Activated CD8-positive, alpha-beta T cell treated with anti-CD3 and anti-CD28 coated beads for 36 hours (primary cell): Measurements from ENCODE around the gene ACTL8. TPM values are rescaled to one million over a fixed set of nuclear protein-coding genes. Genes with fewer than 3 reads are reported as not detected.

Experiments
- ATAC-seq: fragments of 200-7000 bp; cut with Tn5 transposase; one replicate; pipeline ENCODE4 v1.10.0; 2021; ENCODE audit warnings: mild to moderate bottlenecking, moderate library complexity
- CTCF ChIA-PET: fragments of 350-600 bp; sonication (Branson Sonifier 250); formaldehyde crosslinking; loops from one replicate; lab custom pipeline; 2021; ENCODE audit warnings: antibody characterized with exemption; lab: Charles Lee
- POLR2A ChIA-PET: fragments of 350-600 bp; sonication (Branson Sonifier 250); formaldehyde crosslinking; loops from one replicate; lab custom pipeline; 2021; ENCODE audit warnings: antibody characterized with exemption; lab: Charles Lee
- DNase-seq: peaks from one replicate; pipeline ENCODE4 v3.0.0-alpha.2; 2020
- H3K27ac Mint-ChIP-seq: one replicate; pipeline ENCODE4 v1.8.0; 2021; ENCODE audit warnings: mild to moderate bottlenecking, mixed read lengths
- H3K27me3 Mint-ChIP-seq: one replicate; pipeline ENCODE4 v1.8.0; 2021; ENCODE audit warnings: mixed read lengths
- H3K36me3 Mint-ChIP-seq: one replicate; pipeline ENCODE4 v1.8.0; 2021; ENCODE audit warnings: low read depth, mixed read lengths
- H3K4me1 Mint-ChIP-seq: one replicate; pipeline ENCODE4 v1.8.0; 2021; ENCODE audit warnings: low read depth, mixed read lengths
- H3K4me3 Mint-ChIP-seq: one replicate; pipeline ENCODE4 v1.8.0; 2021; ENCODE audit warnings: mild to moderate bottlenecking, moderate library complexity, mixed read lengths
- H3K9me3 Mint-ChIP-seq: one replicate; pipeline ENCODE4 v1.8.0; 2021; ENCODE audit warnings: mixed read lengths
- CTCF ChIP-seq: fragments of 200-600 bp; IDR thresholded peaks from one replicate; pipeline ENCODE4 v1.8.0; 2022; ENCODE audit warnings: antibody characterized with exemption, mild to moderate bottlenecking
- intact Hi-C: fragments of 100-400 bp; cut with micrococcal nuclease; formaldehyde crosslinking; loops from one replicate; pipeline ENCODE4 v1.10.0; 2022
- total RNA-seq, 2 experiments: library from RNA; stranded (reverse); gene quantifications; one replicate each; pipeline ENCODE4 v1.2.3, GENCODE V29; 2021

ACTL8 gene
- total RNA-seq, 2 experiments from 2014 or later, result not detected

DNA sequence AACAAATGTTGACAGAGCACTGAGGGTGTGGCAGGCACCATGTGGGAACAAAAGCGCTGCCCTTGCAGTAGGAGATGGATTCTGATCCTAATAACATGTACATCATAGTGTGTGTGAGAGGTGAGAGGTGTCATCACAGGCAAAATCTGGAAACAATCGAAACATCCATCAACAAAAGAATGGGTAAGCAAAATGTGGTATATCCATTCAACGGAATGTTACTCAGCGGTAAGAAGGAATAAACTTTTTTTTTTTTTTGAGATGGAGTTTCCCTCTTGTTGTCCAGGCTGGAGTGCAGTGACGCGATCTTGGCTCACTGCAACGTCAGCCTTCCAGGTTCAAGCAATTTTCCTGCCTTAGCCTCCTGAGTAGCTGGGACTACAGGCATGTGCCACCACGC is 112.3 kb downstream of the ACTL8 start:
- H3K27me3 Mint-ChIP-seq, result peaks cover 9% of the 10 kb centered on the region
- CTCF ChIA-PET, result no interaction called here
- no peaks in the 10 kb centered on the region for H3K4me1 Mint-ChIP-seq
- no peak for TF ChIP-seq CTCF
- peaks cover 2% of the 10 kb centered on the region for H3K9me3 Mint-ChIP-seq
- DNase-seq (no peak), ATAC-seq (no peak)
- POLR2A ChIA-PET, result no interaction called here
- H3K36me3 Mint-ChIP-seq, result no peaks in the 10 kb centered on the region
- intact Hi-C loops, result no loop called here
- no peak overlapping the region for H3K27ac Mint-ChIP-seq
- H3K4me3 Mint-ChIP-seq, result no peak overlapping the region

GRCh38 chr1:17869815-17870214 is 114.7 kb downstream of the ACTL8 start:
- CTCF ChIA-PET, result no interaction called here

GRCh38 chr1:17870679-17871078 is 115.5 kb downstream of the ACTL8 start:
- intact Hi-C loops, result no loop called here
- Mint-ChIP-seq H3K4me1 (no peaks in the 10 kb centered on the region), H3K36me3 (no peaks in the 10 kb centered on the region), H3K27me3 (peaks cover 10% of the 10 kb centered on the region), H3K4me3 (no peak overlapping the region), H3K27ac (no peak overlapping the region), H3K9me3 (peaks cover 2% of the 10 kb centered on the region)
- TF ChIP-seq CTCF, result no peak
- ChIA-PET CTCF (no interaction called here), POLR2A (no interaction called here)
- ATAC-seq (no peak), DNase-seq (no peak)

More at GRCh38 chr1:17869815-17870214, 114.7 kb downstream of the ACTL8 start:
- ATAC-seq, result no peak
- no peak overlapping the region for H3K4me3 Mint-ChIP-seq
- H3K9me3 Mint-ChIP-seq, result peaks cover 2% of the 10 kb centered on the region
- no peaks in the 10 kb centered on the region for H3K36me3 Mint-ChIP-seq
- intact Hi-C loops, result no loop called here
- peaks cover 10% of the 10 kb centered on the region for H3K27me3 Mint-ChIP-seq
- POLR2A ChIA-PET, result no interaction called here
- H3K27ac Mint-ChIP-seq, result no peak overlapping the region
- H3K4me1 Mint-ChIP-seq, result no peaks in the 10 kb centered on the region
- no peak for TF ChIP-seq CTCF
- no peak for DNase-seq

- ChIA-PET CTCF (no interaction called here), POLR2A (no interaction called here)
- DNase-seq (no peak), ATAC-seq (no peak)
- no peaks in the 10 kb centered on the region for H3K36me3 Mint-ChIP-seq
- no peaks in the 10 kb centered on the region for H3K4me1 Mint-ChIP-seq
- intact Hi-C loops, result no loop called here
- no peak overlapping the region for H3K27ac Mint-ChIP-seq
- H3K9me3 Mint-ChIP-seq, result no peaks in the 10 kb centered on the region
- H3K27me3 Mint-ChIP-seq, result peaks cover 6% of the 10 kb centered on the region
- no peak for TF ChIP-seq CTCF
- H3K4me3 Mint-ChIP-seq, result no peak overlapping the region
Observed at GRCh38 chr1:17873007-17873675, 118.0 kb downstream of the ACTL8 start.

DNA sequence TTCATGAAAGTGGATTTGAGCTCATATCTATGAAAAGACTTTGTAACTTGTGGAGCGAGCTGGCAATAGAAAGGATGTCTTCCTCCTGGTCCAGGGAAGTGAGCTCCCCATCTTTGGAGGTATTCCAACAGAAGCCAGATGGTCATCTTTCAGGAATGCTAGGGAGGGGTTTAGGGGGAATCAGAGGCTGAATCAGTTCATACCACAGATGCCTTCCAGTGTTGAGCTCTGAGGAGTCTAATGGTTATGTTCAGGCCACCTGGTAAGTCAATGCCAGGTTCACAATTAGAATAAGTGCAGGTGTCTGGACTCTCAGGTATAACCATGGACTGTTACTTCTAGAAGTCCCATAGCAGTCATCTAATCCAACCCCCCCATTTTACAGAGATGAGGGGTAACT is 119.1 kb downstream of the ACTL8 start:
- intact Hi-C loops, result no loop called here
- Mint-ChIP-seq H3K4me1 (no peaks in the 10 kb centered on the region), H3K4me3 (no peak overlapping the region), H3K27ac (no peak overlapping the region), H3K27me3 (peaks cover 3% of the 10 kb centered on the region), H3K9me3 (no peaks in the 10 kb centered on the region), H3K36me3 (no peaks in the 10 kb centered on the region)
- DNase-seq, result no peak
- ChIA-PET CTCF (no interaction called here), POLR2A (no interaction called here)
- no peak for TF ChIP-seq CTCF
- no peak for ATAC-seq
